DND-41 (cell line): ENCODE results near the gene SPATC1L.

Experiments used
- ATAC-seq: fragments of 200-7000 bp; cut with Tn5 transposase; 3 replicates; pipeline ENCODE4 v1.9.1; 2021; ENCODE audit warnings: low read depth; ENCODE audit not compliant: insufficient read depth
- DNase-seq: peaks from one replicate; pipeline ENCODE4 v3.0.0-alpha.2; 2020
- H2AFZ ChIP-seq: 2 replicates; pipeline ENCODE4 v1.6.0; 2012; ENCODE audit warnings: low read depth, low read length
- H3K27ac ChIP-seq: 2 replicates; pipeline ENCODE4 v1.5.1; 2012; ENCODE audit warnings: low read length, inconsistent platforms
- H3K27me3 ChIP-seq: fragments of 200-600 bp; sonication (generic); 2 replicates; pipeline ENCODE4 v1.6.0; 2012; ENCODE audit warnings: low read length, mild to moderate bottlenecking, inconsistent platforms; ENCODE audit not compliant: insufficient read depth, poor library complexity
- H3K36me3 ChIP-seq: 2 replicates; pipeline ENCODE4 v1.5.1; 2012; ENCODE audit warnings: low read length, inconsistent platforms; ENCODE audit not compliant: insufficient read depth
- H3K4me1 ChIP-seq: 2 replicates; pipeline ENCODE4 v1.5.1; 2012; ENCODE audit warnings: mild to moderate bottlenecking, low read length; ENCODE audit not compliant: insufficient read depth
- H3K4me2 ChIP-seq: 2 replicates; pipeline ENCODE4 v1.6.0; 2012; ENCODE audit warnings: mild to moderate bottlenecking, moderate library complexity, low read length, inconsistent platforms; ENCODE audit not compliant: insufficient read depth
- H3K4me3 ChIP-seq, 2 experiments: fragments of 200-600 bp in 1 of 2; shearing (Covaris generic) in 1 of 2; 2 replicates each; pipeline ENCODE4 v1.5.1; 2012 to 2016; ENCODE audit warnings: inconsistent platforms in 2 of 2, low read length in 2 of 2, mild to moderate bottlenecking in 2 of 2, low read depth in 1 of 2, moderate library complexity in 1 of 2
- H3K79me2 ChIP-seq: 2 replicates; pipeline ENCODE4 v1.6.0; 2012; ENCODE audit warnings: low read length, inconsistent platforms; ENCODE audit not compliant: insufficient read depth
- H3K9ac ChIP-seq: 2 replicates; pipeline ENCODE4 v1.6.0; 2012; ENCODE audit warnings: low read depth, mild to moderate bottlenecking, inconsistent platforms, low read length, moderate library complexity
- H3K9me3 ChIP-seq: 2 replicates; pipeline ENCODE4 v1.5.1; 2012; ENCODE audit warnings: low read length, moderate library complexity, mild to moderate bottlenecking, inconsistent platforms; ENCODE audit not compliant: insufficient read depth, severe bottlenecking
- H4K20me1 ChIP-seq: 2 replicates; pipeline ENCODE4 v1.6.0; 2012; ENCODE audit warnings: low read length; ENCODE audit not compliant: insufficient read depth
- EZH2 ChIP-seq: IDR thresholded peaks from 3 replicates; pipeline ENCODE4 v1.6.1; 2012; ENCODE audit warnings: borderline replicate concordance, low read depth, mild to moderate bottlenecking, moderate library complexity, low read length, inconsistent platforms; ENCODE audit not compliant: severe bottlenecking
- TF ChIP-seq, protein P1 (sequence below): IDR thresholded peaks from 2 replicates; pipeline ENCODE4 v1.5.1; 2012; ENCODE audit warnings: borderline replicate concordance, low read length, moderate library complexity, mild to moderate bottlenecking; ENCODE audit not compliant: poor library complexity, severe bottlenecking; ENCODE audit errors: extremely low read depth

SPATC1L gene

DNA sequence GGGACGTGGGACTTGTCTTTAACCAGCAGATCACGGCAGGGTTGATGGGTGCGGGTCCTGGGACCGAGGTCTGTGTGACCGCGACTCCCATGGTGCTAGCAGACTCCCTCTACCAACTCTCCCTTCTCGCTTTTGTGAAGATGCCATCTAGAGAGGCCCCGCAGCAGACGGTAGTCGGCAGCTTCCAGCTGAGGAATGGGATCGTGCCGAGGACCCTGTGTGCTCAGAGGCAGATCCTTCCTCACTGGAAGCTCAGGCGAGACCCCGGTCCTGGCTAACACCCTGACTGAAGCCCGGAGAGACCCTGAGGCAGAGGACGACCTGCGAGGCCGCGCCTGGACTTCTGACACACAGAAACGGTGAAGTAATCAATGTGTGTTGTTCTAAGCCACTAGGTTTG lies 12.5 kb upstream of the SPATC1L start:
- H2AFZ ChIP-seq, result no peak overlapping the region
- no peak overlapping the region for H3K27ac ChIP-seq
- H3K4me2 ChIP-seq, result no peak overlapping the region
- no peak overlapping the region for H3K9ac ChIP-seq
- no peaks in the 10 kb centered on the region for H3K27me3 ChIP-seq
- H4K20me1 ChIP-seq, result peaks cover 10% of the 10 kb centered on the region
- no peak for ATAC-seq
- no peaks in the 10 kb centered on the region for H3K4me1 ChIP-seq
- peaks cover 85% of the 10 kb centered on the region for H3K36me3 ChIP-seq
- DNase-seq, result no peak
- no peak overlapping the region for H3K4me3 ChIP-seq
- no peaks in the 10 kb centered on the region for H3K9me3 ChIP-seq
- no peaks in the 10 kb centered on the region for H3K79me2 ChIP-seq
- no peak for TF ChIP-seq EZH2
- TF ChIP-seq, protein P1, sequence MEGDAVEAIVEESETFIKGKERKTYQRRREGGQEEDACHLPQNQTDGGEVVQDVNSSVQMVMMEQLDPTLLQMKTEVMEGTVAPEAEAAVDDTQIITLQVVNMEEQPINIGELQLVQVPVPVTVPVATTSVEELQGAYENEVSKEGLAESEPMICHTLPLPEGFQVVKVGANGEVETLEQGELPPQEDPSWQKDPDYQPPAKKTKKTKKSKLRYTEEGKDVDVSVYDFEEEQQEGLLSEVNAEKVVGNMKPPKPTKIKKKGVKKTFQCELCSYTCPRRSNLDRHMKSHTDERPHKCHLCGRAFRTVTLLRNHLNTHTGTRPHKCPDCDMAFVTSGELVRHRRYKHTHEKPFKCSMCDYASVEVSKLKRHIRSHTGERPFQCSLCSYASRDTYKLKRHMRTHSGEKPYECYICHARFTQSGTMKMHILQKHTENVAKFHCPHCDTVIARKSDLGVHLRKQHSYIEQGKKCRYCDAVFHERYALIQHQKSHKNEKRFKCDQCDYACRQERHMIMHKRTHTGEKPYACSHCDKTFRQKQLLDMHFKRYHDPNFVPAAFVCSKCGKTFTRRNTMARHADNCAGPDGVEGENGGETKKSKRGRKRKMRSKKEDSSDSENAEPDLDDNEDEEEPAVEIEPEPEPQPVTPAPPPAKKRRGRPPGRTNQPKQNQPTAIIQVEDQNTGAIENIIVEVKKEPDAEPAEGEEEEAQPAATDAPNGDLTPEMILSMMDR, result no peak

DNA sequence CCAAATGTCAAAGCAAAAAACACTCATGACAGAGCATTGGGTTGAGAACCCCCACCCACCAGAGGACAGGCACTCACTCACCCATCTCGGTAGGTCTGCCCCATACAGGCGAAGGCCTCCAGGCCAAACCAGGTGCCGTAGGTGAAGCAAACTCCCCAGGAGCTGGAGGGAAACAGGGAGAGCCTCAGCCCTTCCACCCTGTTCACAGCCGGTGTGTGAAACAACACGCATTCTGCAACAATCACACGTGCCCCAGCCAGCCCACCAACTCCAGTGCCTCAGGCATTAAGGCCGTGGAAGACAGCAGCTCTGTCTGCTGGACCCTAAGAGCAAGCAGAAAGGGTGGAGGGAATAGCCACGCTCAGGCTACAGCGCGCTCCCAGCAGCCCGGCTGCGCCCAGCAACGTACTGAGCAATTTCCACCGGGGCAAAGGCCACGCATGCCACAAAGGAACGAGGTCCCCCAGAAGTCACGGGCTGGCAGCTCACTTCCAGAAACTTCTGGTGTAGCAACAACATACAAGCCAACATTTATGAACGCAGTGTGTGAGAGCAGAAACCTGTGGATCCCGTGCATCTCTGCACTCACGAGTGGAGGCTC lies 11.4 kb upstream of the SPATC1L start:
- Histone ChIP-seq H3K27ac (no peak overlapping the region), H3K36me3 (peaks cover 92% of the 10 kb centered on the region), H3K9ac (no peak overlapping the region), H3K79me2 (no peaks in the 10 kb centered on the region), H2AFZ (no peak overlapping the region), H3K4me3 (no peak overlapping the region), H3K4me2 (no peak overlapping the region), H4K20me1 (peaks cover 10% of the 10 kb centered on the region), H3K27me3 (no peaks in the 10 kb centered on the region), H3K9me3 (no peaks in the 10 kb centered on the region), H3K4me1 (no peaks in the 10 kb centered on the region)
- ATAC-seq (no peak), DNase-seq (no peak)
- no peak for TF ChIP-seq EZH2
- TF ChIP-seq, protein P1, result no peak

DNA sequence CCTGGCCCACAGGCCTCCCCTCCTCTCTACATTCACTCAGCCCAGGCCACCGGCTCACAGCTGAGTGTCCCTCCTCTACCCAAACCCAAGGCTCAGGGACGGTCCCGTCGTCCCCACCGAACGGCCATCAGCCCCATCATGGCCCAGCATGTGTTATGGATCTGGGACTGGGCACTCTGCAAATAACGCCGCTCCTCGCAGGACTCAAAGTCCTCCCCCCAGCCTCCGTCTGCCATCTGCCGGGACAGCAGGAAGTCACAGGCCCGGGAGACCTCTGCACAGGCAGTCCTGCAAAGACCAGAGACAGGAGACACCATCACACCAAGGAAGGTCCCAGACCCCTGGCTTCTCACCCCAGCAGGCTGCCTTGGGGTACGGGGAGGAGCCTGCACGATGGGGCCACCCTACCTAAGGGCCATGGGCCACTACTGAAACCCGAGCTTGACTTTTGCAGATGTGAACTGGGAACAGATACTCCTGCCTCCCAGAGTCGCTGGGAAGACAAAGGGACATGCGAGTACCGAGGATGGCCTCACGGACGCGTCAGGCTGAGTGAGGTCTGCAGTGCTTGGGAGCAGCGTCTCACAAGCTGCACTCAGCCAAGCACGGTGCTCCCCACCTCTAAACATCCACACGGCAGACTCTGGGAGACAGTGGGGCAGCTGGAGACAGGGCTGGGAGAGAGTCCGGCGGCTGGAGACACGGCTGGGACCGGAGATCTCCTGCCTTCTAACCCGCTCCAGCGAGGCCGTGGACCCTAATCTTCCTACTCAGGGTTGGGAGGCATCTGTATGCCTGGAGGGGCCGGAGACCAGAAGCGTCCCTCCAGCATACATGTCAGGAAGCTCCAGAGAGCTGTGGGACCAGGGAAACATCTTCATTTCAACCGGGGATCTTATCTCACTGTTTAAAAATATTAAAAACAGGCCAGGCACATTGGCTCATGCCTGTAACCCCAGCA lies 10.4 kb upstream of the SPATC1L start:
- Histone ChIP-seq H3K36me3 (peaks cover 92% of the 10 kb centered on the region), H3K27ac (no peak overlapping the region), H3K9ac (no peak overlapping the region), H4K20me1 (peaks cover 10% of the 10 kb centered on the region), H3K4me2 (no peak overlapping the region), H3K4me3 (no peak overlapping the region), H2AFZ (no peak overlapping the region), H3K4me1 (no peaks in the 10 kb centered on the region), H3K27me3 (no peaks in the 10 kb centered on the region), H3K9me3 (no peaks in the 10 kb centered on the region), H3K79me2 (no peaks in the 10 kb centered on the region)
- no peak for TF ChIP-seq EZH2
- TF ChIP-seq, protein P1, result no peak
- ATAC-seq, result no peak
- DNase-seq, result no peak
